Stomach (tissue), 4 donors: ENCODE data around the gene ANKRD40CL.

Experiments used
- EP300 ChIP-seq: sonication (generic); formaldehyde crosslinking; IDR thresholded peaks from one replicate; pipeline ENCODE4 v1.6.1; 2017; ENCODE audit warnings: antibody characterized with exemption
- POLR2A ChIP-seq, 4 donors: fragments of 450-650 bp; IDR thresholded peaks; one replicate each; pipeline ENCODE4 v1.6.1; 2016; ENCODE audit warnings: antibody characterized with exemption in 4 of 4, control low read depth in 2 of 4, mild to moderate bottlenecking in 1 of 4, moderate library complexity in 1 of 4
- TF ChIP-seq, protein P1 (sequence below), 7 experiments: fragments of 450-650 bp in 4 of 7; fragments of 200-600 bp in 3 of 7; sonication (generic) in 3 of 7; IDR thresholded peaks; one replicate each; pipeline ENCODE4 v1.5.1; 2016 to 2019; ENCODE audit warnings: antibody characterized with exemption in 7 of 7, control low read depth in 2 of 7, mild to moderate bottlenecking in 1 of 7

DNA sequence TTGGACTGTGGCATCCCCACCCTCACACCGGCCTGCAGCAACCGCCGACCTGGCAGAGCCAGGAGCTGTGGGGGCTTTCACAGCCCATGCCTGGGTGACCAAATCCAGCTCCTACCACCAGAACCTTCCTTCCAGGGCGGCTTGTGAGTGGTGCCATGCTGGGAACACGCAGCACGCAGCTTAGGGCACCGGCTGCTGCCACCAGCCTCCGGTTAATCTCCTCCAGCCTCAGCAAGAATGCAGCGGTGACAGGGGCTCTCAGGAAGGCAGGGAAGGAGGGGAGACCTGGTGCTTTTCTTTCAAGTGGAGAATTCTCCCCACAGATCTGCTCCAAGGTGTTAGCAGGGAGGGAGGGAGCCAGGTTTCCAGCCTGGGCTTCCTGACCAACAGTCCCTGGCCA lies 32.3 kb upstream of the ANKRD40CL start:
- TF ChIP-seq, protein P1, sequence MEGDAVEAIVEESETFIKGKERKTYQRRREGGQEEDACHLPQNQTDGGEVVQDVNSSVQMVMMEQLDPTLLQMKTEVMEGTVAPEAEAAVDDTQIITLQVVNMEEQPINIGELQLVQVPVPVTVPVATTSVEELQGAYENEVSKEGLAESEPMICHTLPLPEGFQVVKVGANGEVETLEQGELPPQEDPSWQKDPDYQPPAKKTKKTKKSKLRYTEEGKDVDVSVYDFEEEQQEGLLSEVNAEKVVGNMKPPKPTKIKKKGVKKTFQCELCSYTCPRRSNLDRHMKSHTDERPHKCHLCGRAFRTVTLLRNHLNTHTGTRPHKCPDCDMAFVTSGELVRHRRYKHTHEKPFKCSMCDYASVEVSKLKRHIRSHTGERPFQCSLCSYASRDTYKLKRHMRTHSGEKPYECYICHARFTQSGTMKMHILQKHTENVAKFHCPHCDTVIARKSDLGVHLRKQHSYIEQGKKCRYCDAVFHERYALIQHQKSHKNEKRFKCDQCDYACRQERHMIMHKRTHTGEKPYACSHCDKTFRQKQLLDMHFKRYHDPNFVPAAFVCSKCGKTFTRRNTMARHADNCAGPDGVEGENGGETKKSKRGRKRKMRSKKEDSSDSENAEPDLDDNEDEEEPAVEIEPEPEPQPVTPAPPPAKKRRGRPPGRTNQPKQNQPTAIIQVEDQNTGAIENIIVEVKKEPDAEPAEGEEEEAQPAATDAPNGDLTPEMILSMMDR (IDR thresholded peaks at IDR 0.05): no peak
- TF ChIP-seq POLR2A (IDR thresholded peaks at IDR 0.05) (no peak), EP300 (no peak)
